ENCODE results near the gene AHCYL1.

GRCh38 chr1:110057963-110058518, 73.5 kb downstream of the AHCYL1 start:
- TF ChIP-seq POLR2AphosphoS5 (IDR thresholded peaks at IDR 0.05; ENCODE audit: insufficient read depth, low read depth, low read length) (no peak), CTCF (IDR thresholded peaks at IDR 0.05; ENCODE audit: extremely low read depth in 1 of 2, insufficient read depth in 1 of 2, low read depth in 1 of 2, low read length in 2 of 2) (no peak), MAX (IDR thresholded peaks at IDR 0.05; ENCODE audit: insufficient read depth, insufficient read length) (no peak), POLR2A (IDR thresholded peaks at IDR 0.05; ENCODE audit: low read depth, low read length) (no peak), EZH2 (IDR thresholded peaks at IDR 0.05; ENCODE audit: borderline replicate concordance, low read depth, low read length, severe bottlenecking) (no peak), FOS (IDR thresholded peaks at IDR 0.05; ENCODE audit: borderline replicate concordance, insufficient read depth, low read length) (no peak), MYC (IDR thresholded peaks at IDR 0.05; ENCODE audit: low read depth, low read length) (no peak)
